WERI-Rb-1 (cell line): Measurements from ENCODE around the gene KCNJ12.

Source experiments
- DNase-seq: peaks from one replicate; pipeline ENCODE4 v3.0.0-alpha.2; 2020
- H3K27ac ChIP-seq: fragments of 250-450 bp; sonication (Bioruptor Pico); 2 replicates; pipeline ENCODE4 v1.5.1; 2020; ENCODE audit warnings: mild to moderate bottlenecking, moderate library complexity
- H3K27me3 ChIP-seq: fragments of 250-450 bp; sonication (Bioruptor Pico); 2 replicates; pipeline ENCODE4 v1.5.1; 2021; ENCODE audit warnings: mild to moderate bottlenecking, low read depth, moderate library complexity; ENCODE audit not compliant: insufficient read depth, severe bottlenecking
- H3K36me3 ChIP-seq: fragments of 250-450 bp; sonication (Bioruptor Pico); 2 replicates; pipeline ENCODE4 v1.5.1; 2020; ENCODE audit warnings: mild to moderate bottlenecking, moderate library complexity
- H3K4me3 ChIP-seq: 2 replicates; pipeline ENCODE4 v1.5.1; 2011; ENCODE audit warnings: low read depth, mild to moderate bottlenecking, control low read depth, low read length
- H3K9me3 ChIP-seq: fragments of 250-450 bp; sonication (Bioruptor Pico); 2 replicates; pipeline ENCODE4 v1.5.1; 2021; ENCODE audit warnings: mild to moderate bottlenecking, moderate library complexity; ENCODE audit not compliant: severe bottlenecking
- CTCF ChIP-seq: IDR thresholded peaks from 2 replicates; pipeline ENCODE4 v1.5.1; 2011; ENCODE audit warnings: low read depth, mild to moderate bottlenecking, control low read depth, inconsistent platforms, low read length

KCNJ12 gene

GRCh38 chr17:21359483-21359840, 16.7 kb upstream of the KCNJ12 start:
- TF ChIP-seq CTCF: no peak
- H3K27me3 ChIP-seq: peaks cover 8% of the 10 kb centered on the region
- H3K36me3 ChIP-seq: no peaks in the 10 kb centered on the region
- H3K27ac ChIP-seq: no peak overlapping the region
- no peak overlapping the region for H3K4me3 ChIP-seq
- DNase-seq: no peak
- no peaks in the 10 kb centered on the region for H3K9me3 ChIP-seq

- Histone ChIP-seq H3K27me3 (peaks cover 10% of the 10 kb centered on the region), H3K4me3 (no peak overlapping the region), H3K9me3 (no peaks in the 10 kb centered on the region), H3K36me3 (no peaks in the 10 kb centered on the region), H3K27ac (no peak overlapping the region)
- no peak for TF ChIP-seq CTCF
- no peak for DNase-seq
Observed at GRCh38 chr17:21360048-21360447, 16.1 kb upstream of the KCNJ12 start.

- H3K9me3 ChIP-seq: no peaks in the 10 kb centered on the region
- no peak overlapping the region for H3K27ac ChIP-seq
- no peaks in the 10 kb centered on the region for H3K36me3 ChIP-seq
- DNase-seq: no peak
- no peak overlapping the region for H3K4me3 ChIP-seq
- TF ChIP-seq CTCF: no peak
- H3K27me3 ChIP-seq: peaks cover 15% of the 10 kb centered on the region
Observed at GRCh38 chr17:21361020-21361809, 14.9 kb upstream of the KCNJ12 start.

- Histone ChIP-seq H3K4me3 (no peak overlapping the region), H3K27me3 (peaks cover 15% of the 10 kb centered on the region), H3K27ac (no peak overlapping the region), H3K36me3 (no peaks in the 10 kb centered on the region), H3K9me3 (no peaks in the 10 kb centered on the region)
- TF ChIP-seq CTCF: no peak
- DNase-seq: no peak
Observed at GRCh38 chr17:21362331-21362931, 13.7 kb upstream of the KCNJ12 start.

GRCh38 chr17:21363776-21364642, 12.1 kb upstream of the KCNJ12 start:
- no peaks in the 10 kb centered on the region for H3K36me3 ChIP-seq
- no peak for TF ChIP-seq CTCF
- no peak overlapping the region for H3K4me3 ChIP-seq
- H3K27me3 ChIP-seq: peaks cover 20% of the 10 kb centered on the region
- H3K9me3 ChIP-seq: no peaks in the 10 kb centered on the region
- H3K27ac ChIP-seq: no peak overlapping the region
- DNase-seq: no peak
